Uterus (tissue), 2 donors: Measurements from ENCODE around the gene KCNH8.

ENCODE experiments used
- CTCF ChIP-seq, 4 experiments: fragments of 200-600 bp in 2 of 4; fragments of 450-650 bp in 2 of 4; sonication (generic) in 2 of 4; IDR thresholded peaks; one replicate each; pipeline ENCODE4 v1.5.1; 2016 to 2019; ENCODE audit warnings: antibody characterized with exemption in 4 of 4, mild to moderate bottlenecking in 2 of 4, moderate library complexity in 1 of 4
- POLR2A ChIP-seq, 2 donors: fragments of 450-650 bp; IDR thresholded peaks; one replicate each; pipeline ENCODE4 v1.6.1; 2016; ENCODE audit warnings: antibody characterized with exemption in 2 of 2, mild to moderate bottlenecking in 1 of 2, moderate library complexity in 1 of 2

GRCh38 chr3:19114461-19114860 lies 33.8 kb upstream of the KCNH8 start:
- TF ChIP-seq CTCF (IDR thresholded peaks at IDR 0.05) (no peak), POLR2A (IDR thresholded peaks at IDR 0.05) (no peak)
